Stimulated activated CD4-positive, alpha-beta T cell treated with anti-CD3 and anti-CD28 coated beads, Interleukin-2, amount 100 ng/mL, for 48 hours (primary cell): ENCODE data around the gene UNC93B1.
"Not testable (repeated sequence)": the region's sequence is repeated elsewhere in the genome, so short reads cannot be mapped to it uniquely, and the experiment has no call there.

Experiments
- DNase-seq, 2 donors: peaks; one replicate each; pipeline ENCODE4 v3.0.0-alpha.2; 2020

The UNC93B1 gene

DNA sequence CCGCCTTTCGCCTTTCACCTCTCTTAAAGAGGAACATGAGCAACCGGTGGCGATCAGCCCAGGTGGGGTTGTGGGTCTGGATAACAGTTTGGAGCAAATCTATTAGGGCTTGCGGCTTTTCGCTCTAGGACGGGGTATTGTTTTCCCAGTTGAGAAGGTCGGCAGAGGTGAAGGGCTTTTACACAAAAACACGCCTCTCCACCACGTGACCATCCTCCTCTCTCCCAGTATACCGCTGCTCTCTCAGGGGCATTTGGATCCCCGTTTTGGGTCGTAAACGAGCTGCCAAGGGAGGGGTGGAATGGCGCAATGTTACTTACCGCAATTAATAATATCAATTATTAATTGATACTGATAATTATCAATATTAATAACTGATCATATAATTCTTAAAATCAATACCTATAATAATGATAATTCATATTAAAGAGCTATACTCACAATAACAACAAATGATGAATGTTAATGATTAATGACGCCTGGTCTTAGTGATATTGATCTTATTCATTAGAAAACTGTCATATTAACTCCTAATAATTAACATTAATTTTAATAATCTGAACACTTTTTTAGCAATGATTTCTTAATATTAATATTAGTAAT, 21.5 kb downstream of the UNC93B1 start:
- DNase-seq, result not testable (repeated sequence)

DNA sequence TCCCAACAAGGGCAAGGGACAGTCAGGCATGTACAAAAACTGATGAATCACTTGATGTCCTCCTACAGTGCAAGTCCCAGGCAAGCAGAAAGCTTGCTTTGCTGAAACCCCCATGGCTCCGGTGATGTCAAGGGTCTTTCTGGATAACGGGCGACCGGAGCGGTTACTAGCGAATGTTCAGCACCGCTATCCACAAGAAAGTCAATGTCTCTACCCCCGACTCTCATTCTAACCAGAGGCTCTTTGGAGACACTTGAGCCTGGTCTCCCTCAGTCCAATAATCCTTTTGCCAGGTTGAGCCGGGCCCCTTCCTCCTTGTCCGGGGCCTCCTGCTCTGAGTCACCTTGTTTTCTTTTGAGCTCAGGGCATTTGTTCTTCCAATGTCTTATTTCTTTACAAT, 22.7 kb downstream of the UNC93B1 start:
- not testable (repeated sequence) for DNase-seq

DNA sequence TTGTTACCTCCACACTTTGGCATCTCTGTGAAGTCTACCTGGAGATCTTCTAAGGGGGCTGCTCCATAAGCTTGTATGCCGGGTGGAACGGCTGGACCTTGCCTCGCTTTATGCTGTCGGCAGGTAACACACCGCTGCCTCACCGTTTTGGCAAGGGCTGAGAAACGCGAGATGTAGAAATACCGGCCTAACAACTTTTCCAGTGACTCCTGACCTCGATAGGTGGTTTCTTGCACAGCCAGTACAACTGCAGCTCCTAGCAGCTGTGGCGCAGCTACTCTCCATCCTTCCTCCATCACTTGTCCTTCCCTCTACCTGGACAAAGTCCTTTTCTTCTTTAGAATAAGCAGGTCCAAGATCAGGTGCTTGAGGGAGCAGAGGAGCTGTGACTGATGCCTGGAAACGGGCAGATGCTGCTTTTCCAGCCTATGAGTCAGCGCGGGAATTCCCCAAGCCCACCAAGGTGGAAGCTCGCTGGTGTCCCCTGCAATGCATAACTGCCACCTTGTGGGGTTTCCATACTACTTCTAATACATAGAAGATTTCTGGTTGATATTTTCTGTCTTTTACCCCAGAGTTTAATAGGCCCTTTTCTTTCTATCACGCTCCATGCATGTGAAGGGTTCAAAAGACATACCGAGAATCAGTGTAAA, 25.0 kb downstream of the UNC93B1 start:
- DNase-seq, result not testable (repeated sequence)

DNA sequence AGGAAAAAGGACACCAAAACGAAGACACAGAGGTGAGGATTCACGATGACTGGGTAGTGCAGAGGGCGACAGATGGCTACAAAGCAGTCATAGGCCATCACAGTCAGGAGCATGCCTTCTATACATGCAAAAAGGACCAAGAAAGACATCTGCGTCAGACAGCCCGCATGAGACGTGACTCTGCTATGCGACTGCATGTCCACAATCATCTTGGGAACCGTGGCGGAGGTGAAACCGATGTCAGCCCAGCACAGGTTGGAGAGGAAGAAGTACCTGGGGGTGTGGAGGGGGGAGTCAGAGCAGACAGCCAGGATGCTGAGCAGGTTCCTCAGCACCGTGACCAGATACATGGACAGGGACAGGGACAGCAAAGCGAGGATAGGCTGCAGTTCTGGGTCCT, 29.2 kb downstream of the UNC93B1 start:
- DNase-seq, result not testable (repeated sequence)

DNA sequence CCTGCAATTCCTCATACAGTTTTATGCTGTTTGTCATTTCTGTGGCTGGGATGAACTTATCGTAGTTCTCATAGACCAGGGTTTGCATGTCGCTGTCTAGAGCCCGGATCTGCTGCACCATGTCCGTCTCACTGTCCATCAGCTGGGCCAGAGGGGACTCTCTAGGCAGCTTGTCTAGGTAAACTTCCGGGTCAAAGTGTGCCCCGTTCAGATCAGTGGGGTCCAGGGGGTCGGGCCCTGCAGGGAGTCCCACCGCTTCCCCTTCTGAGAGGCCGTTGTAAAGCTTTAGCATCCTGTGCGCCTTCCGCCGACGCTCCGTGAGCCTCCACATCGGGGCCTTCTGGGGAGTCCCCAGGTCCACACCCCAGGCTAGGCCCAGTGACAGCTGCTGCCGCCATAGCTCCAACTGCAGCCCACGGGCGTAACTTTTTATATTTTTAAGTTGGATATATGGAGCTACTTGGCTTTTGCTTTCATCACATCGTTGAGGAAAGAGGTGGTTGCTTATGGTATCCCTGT, 38.0 kb downstream of the UNC93B1 start:
- not testable (repeated sequence) for DNase-seq

DNA sequence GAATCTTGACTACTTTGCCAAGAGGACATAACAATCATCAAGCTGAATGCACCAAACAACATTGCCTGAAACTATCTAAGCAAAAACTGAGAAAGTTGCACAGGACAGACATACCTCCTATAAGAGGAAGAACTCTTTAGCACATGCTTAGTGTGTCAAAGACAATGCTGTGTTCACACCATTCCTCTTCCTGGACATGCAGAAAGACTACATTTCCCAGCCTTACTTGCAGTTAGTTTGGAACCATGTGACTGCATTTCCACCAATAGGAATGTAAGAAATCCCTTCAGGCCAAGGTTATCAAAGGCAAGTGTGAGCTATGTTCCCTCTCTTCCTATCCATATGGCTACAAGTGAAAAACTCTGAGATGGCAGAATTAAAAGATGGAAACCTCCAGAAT, 39.2 kb downstream of the UNC93B1 start:
- DNase-seq, result not testable (repeated sequence)

DNA sequence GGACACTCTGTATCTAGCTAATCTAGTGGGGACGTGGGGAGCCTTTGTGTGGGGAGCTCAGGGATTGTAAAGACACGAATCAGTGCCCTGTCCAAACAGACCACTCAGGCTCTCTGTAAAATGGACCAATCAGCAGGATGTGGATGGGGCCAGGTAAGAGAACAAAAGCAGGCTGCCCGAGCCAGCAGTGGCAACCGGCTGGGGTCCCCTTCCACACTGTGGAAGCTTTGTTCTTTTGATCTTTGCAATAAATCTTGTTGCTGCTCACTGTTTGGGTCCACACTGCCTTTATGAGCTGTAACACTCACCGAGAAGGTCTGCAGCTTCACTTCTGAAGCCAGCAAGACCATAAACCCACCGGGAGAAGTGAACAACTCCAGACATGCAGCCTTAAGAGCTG, 40.0 kb downstream of the UNC93B1 start:
- DNase-seq, result not testable (repeated sequence)

DNA sequence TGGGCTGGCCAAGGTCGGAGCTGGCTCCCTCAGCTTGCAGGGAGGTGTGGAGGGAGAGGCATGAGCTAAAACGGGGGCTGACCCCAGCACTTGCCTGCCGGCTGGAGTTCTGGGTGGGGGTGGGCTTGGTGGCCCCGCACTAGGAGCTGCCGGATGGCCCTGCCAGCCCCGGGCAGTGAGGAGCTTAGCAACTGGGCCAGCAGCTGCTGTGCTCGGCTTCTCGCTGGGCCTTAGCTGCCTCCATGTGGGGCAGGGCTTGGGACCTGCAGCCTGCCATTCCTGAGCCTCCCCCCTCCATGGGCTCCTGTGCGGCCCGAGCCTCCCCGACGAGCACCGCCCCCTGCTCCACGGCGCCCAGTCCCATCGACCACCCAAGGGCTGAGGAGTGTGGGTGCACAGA, 40.7 kb downstream of the UNC93B1 start:
- not testable (repeated sequence) for DNase-seq

DNA sequence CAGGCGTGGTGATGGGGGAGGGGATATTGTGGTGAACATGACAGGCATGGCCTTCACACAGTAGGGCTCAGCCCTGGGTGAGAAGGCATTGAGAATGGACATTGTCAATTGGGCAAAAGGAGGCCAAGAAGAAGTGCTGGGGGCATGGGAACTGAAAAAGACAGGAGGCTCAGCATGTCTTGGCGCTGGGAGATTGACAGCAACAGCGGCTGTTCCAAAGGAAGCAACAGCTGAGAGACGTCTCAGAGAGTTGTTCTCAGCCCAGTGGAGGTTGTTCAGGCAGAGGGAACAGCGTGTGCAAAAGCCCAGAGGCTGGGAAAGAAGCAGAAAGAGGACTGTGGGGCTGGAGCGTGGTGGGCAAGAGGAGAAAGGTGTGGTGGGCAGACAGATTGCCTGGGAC, 47.7 kb downstream of the UNC93B1 start:
- DNase-seq, result not testable (repeated sequence)

DNA sequence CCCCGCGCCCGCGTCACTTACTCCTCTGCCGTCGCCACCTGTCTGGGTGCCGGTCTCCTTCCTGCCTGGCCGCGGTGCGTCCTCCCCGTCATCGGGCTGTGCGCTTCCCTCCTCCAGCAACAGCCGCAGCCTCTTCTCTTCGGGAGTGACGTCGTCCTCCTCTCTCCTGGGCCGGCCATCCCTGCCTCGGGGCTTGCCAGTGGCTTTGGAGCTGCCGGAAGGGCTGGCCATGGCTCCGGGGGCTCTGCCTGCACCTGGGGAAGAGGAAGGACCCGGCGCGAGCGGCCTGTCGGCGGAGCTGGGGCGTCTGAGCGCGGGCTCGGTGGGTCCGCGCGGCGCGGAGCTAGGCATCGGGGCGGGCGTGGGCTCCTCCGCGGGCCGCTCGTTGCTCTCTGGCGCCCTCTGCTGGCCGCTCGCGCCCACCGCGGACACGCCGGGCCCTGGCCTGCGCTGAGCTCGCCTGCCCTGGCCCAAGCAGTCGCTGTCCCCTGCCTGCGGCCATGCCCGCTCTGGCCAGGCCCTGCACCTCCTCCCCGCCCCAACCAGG, 48.4 kb downstream of the UNC93B1 start:
- peak; percentile 80 to 91 for DNase-seq

DNA sequence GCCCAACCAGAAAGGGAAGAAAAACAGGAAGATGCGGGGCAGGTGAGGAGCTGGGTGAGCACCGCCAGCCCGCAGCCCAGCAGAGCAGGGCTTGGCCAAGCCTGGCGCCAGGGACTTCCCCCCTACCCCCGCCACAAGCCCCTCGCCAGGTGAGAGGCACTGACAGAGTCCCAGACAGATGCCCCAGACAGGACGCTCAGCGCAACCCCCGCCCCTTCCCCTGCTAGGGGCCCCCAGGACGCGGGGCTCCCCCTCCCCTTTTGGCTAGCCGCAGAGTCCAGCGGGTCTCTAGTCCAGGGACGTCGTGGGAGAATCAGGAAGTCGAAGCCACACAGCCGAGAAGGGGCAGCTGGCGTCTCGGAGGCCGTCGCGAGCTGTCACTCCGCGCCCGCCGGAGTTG, 48.9 kb downstream of the UNC93B1 start:
- DNase-seq, result not testable (repeated sequence)

DNA sequence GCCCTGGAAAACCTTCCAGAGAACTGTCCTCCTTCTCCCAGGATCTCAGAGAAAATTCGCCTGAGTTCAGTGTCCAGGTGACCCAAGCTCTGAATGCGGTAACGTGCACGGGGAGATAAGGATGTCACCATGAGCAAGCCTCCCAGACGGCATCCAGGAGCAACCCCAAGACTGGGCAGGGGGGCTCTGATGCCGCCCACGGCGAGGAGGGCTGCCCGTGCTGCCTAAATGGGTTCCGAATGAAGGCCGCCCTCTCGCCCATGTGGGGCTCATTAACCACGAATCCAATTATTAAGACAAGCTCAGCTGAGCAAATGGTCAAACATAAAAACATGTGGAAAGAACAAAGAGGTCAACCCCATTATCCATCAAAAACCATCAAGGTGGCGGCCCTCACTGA, 49.6 kb downstream of the UNC93B1 start:
- DNase-seq, result not testable (repeated sequence)

DNA sequence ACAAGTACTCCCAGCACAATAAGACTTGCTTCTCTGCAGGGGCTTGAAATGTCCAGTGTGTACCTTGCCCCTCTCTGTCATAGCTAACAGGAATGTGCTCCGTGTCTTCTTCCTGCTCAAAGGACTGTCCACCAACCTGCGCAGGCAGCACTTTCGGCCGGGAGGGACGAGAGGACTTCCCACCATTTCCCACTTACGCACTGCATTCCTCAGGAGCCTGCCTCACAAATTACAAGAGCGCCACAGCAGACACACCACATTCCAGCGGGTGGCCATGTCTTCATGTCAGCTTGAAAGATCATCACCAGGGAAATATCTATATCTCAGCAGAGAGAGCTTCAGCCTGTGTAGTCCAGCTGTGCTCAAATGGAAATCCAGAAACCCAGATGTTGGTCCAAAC, 53.2 kb downstream of the UNC93B1 start:
- not testable (repeated sequence) for DNase-seq

DNA sequence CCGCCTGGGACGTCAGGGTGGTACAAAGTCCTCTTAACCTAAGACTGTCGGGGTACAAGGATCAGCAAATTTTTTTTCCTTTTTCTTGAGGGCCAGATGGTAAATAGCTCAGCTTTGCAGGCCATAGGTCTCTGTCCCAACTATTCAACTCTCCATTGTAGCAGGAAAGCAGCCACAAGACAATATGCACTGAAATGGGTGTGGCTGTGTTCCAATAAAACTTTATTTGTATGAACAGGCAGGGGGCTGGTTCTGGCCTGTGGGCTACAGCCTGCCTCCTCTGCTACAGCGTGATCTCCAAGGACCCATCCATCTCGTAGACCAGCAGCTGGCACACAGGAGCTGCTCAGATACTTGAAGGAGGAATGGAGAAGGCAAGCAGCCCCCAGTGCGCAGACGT, 56.1 kb downstream of the UNC93B1 start:
- not testable (repeated sequence) for DNase-seq

DNA sequence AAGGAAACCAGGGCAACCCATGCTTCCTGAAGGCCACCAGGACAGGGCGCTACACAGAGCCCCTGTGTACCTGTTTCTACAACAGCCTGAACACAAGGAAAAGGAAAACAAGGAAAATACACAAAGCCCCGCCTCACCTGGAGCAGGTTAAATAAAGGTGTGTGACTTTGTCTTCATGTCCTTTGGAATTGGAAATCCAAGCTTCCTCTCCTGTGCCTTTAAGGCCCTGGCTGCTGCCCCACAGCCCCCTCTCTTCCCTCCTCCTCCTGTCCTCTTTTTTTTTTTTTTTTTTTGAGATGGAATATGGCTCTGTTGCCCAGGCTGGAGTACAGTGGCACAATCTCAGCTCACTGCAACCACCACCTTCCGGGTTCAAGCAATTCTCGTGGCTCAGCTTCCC, 57.5 kb downstream of the UNC93B1 start:
- DNase-seq, result not testable (repeated sequence)

DNA sequence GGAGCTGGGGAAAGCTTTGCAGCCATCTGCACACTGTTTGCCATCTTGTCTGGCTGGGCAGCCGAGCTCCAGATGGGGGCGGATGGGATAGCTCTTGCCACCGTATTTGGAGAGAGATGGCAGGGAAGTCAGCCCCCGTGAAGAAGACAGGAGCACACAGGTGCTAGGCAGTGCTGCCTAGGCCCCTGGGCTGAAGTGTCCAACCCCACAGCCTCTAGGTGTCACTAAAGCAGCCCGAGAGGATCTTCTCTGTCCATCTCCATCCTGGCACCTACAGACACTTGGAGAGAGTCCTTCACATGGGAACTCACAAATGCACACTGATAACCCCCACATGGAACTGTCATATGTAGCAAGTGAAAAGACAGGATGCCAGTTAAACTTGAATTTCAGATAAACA, 60.5 kb downstream of the UNC93B1 start:
- DNase-seq, result not testable (repeated sequence)
